Vagina (tissue), 2 donors: ENCODE data around the gene RPUSD1.

Source experiments
- CTCF ChIP-seq, 3 experiments: fragments of 450-650 bp in 2 of 3; fragments of 200-600 bp in 1 of 3; sonication (generic) in 1 of 3; IDR thresholded peaks; one replicate each; pipeline ENCODE4 v1.5.1; 2017 to 2019; ENCODE audit warnings: antibody characterized with exemption in 3 of 3, mild to moderate bottlenecking in 2 of 3, moderate library complexity in 2 of 3
- POLR2A ChIP-seq, 2 donors: fragments of 450-650 bp; IDR thresholded peaks; one replicate each; pipeline ENCODE4 v1.6.1; 2017; ENCODE audit warnings: antibody characterized with exemption in 2 of 2, mild to moderate bottlenecking in 2 of 2, moderate library complexity in 2 of 2

- TF ChIP-seq POLR2A (IDR thresholded peaks at IDR 0.05), result no peak
- TF ChIP-seq CTCF (IDR thresholded peaks at IDR 0.05), result no peak
These were observed 6.1 kb upstream of the RPUSD1 start for GRCh38 chr16:794091-794822.
